Measurements from ENCODE around the gene PCDHA4. TPM values are rescaled to one million over a fixed set of nuclear protein-coding genes. Genes with fewer than 3 reads are reported as not detected.

Gene PCDHA4
- 0.32 and 0.89 TPM in 2 replicates for total RNA-seq

GRCh38 chr5:140806834-140807775 lies at the start of gene PCDHA4:
Gene PCDHA4 (plus strand): TSS chr5:140807068.

GRCh38 chr5:140785905-140786686 lies 20.8 kb upstream of the PCDHA4 start, which contains the start of gene PCDHA1:
Gene PCDHA1 (plus strand): TSS chr5:140786140.

GRCh38 chr5:140794595-140795258 lies 12.1 kb upstream of the PCDHA4 start, which contains the start of gene PCDHA2:
Gene PCDHA2 (plus strand): TSS chr5:140794852.

DNA sequence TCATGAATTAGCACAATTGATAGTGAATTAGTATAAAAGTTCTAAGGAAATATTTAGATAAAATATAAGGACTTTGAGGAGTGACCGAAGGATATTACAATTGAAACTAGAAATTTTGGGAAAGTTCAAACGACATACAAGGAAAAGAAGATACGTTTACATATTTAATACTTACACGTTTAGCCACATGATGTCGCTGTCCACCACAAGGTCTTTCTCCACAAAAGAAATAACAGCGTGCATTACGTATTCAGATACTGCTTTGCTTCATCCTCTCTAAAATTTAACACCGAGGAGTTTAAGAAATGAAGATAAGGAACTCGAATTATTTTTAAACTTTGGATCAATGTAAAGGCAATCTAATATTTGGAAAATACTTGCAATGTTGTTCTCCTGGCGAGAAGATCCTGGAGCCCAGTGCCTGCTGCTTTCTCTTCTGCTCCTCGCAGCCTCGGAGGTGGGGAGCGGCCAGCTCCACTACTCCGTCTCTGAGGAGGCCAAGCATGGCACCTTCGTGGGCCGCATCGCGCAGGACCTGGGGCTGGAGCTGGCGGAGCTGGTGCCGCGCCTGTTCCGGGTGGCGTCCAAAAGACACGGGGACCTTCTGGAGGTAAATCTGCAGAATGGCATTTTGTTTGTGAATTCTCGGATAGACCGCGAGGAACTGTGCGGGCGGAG lies 5.9 kb upstream of the PCDHA4 start, which contains the start of gene PCDHA3:
Gene PCDHA3 (plus strand): TSS at position 242 of the 678 bp plus-strand sequence.

DNA sequence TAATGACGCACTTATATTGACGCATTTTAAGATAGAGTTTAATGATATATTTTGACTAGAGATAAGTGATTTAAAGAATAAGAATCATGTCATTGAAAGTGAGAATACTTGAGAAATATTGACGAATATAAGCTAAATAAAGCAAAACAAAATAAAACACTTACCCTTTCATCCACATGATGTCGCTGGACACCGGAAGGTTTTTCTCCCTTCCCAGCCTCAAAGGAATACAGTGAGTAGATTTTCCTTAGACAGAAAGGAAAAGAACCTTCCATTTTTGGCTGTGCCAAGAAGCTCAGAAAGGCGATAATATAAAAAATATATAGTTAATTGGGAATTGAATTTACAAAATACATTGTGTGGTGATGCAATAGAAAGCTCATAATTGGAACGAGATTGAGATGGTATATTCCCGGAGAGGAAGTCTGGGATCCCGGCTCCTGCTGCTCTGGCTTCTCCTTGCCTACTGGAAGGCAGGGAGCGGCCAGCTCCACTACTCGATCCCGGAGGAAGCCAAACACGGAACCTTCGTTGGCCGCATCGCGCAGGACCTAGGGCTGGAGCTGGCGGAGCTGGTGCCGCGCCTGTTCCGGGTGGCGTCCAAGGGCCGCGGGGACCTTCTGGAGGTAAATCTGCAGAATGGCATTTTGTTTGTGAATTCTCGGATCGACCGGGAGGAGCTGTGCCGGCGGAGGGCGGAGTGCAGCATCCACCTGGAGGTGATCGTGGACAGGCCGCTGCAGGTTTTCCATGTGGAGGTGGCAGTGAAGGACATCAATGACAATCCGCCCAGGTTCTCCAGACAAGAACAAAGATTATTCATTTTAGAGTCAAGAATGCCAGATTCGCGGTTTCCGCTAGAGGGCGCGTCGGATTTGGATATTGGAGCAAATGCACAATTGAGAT lies 14.8 kb downstream of the PCDHA4 start, which contains the start of gene PCDHA5:
Gene PCDHA5 (plus strand): TSS at position 239 of the 906 bp plus-strand sequence.

DNA sequence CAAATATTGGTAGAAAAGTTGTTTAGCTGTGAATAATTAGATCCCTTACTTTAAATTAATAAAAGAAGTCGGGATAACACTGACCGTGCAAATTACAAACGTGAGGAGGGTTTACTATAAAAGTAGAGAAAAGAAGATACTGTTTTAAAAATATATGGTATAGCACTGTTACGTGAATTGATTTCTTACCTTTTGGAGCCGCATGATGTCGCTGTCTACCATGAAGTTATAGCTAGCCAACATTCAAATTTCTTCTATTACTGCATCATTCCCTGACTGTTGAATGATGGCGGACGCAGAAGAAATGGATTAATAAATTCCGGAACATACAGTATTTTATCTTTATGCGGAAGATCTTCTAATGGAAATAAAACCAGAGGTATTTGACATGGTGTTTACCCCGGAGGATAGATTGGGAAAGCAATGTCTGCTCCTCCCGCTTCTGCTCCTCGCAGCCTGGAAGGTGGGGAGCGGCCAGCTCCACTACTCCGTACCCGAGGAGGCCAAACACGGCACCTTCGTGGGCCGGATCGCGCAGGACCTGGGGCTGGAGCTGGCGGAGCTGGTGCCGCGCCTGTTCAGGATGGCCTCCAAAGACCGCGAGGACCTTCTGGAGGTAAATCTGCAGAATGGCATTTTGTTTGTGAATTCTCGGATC lies 21.0 kb downstream of the PCDHA4 start, which contains the start of gene PCDHA6:
Gene PCDHA6 (plus strand): TSS at position 257 of the 658 bp plus-strand sequence. CDS start 132 bp downstream, at position 389.

DNA sequence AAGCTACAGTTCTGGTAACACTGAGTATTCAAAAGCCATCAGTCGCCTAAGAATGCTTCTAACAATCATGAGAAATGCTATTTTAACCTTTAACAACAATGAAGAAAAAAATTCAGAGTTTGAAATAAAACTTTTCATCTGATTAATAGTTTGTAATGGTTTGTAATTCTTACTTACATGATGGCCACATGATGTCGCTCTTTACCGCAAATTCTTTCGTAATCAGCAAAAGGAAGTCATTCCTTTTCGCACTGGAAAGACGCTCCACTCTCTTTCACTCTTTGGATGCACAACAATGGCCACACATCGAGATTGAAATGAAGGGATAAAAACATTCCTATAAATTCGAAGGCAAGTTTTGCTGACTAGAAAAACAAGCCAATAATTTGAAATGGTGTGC lies 27.1 kb downstream of the PCDHA4 start, which contains the start of gene PCDHA7:
Gene PCDHA7 (plus strand): TSS at position 277 of the 400 bp plus-strand sequence. CDS start 115 bp downstream, at position 392.

DNA sequence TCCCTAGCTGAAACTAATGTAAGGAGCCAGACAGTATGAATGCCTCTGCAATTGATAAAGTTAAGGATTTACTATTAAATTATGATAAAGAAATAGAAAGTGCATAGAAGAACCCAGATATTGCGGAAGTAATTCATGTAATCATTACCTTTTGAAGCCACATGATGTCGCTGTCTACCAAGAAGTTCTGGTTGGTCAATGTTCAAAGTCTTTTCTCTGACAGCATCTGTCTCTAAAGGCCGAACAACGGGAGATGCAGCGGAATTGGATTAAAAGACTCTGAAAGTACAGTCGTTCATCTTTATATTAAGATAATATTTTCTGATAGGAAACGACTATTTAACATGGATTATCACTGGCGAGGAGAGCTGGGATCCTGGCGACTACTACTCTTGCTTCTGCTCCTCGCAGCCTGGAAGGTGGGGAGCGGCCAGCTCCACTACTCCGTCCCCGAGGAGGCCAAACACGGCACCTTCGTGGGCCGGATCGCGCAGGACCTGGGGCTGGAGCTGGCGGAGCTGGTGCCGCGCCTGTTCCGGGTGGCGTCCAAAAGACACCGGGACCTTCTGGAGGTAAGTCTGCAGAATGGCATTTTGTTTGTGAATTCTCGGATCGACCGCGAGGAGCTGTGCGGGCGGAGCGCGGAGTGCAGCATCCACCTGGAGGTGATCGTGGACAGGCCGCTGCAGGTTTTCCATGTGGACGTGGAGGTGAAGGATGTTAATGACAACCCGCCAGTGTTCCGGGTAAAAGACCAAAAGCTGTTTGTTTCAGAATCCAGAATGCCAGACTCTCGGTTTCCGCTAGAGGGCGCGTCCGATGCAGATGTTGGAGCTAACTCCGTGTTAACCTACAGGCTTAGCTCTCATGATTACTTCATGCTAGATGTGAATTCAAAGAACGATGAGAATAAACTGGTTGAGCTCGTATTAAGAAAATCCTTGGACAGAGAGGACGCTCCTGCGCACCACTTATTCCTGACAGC lies 34.4 kb downstream of the PCDHA4 start, which contains the start of gene PCDHA8:
Gene PCDHA8 (plus strand): TSS at position 210 of the 985 bp plus-strand sequence. CDS start 135 bp downstream, at position 345.

GRCh38 chr5:140848139-140849102 lies 41.6 kb downstream of the PCDHA4 start, which contains the start of gene PCDHA9:
Gene PCDHA9 (plus strand): TSS chr5:140848382. CDS start chr5:140848496, 114 bp downstream.

GRCh38 chr5:140855772-140856674 lies 49.2 kb downstream of the PCDHA4 start, which contains the start of gene PCDHA10:
Gene PCDHA10 (plus strand): TSS chr5:140855897. CDS start chr5:140856049, 152 bp downstream.

Other genes with a start within 250 kb of the PCDHA4 start
- gene SRA1, start 249.6 kb upstream of the PCDHA4 start, total RNA-seq, result 37.7 and 40.6 TPM in 2 replicates
- 19.2 and 24.1 TPM in 2 replicates for gene APBB3, start 242.5 kb upstream of the PCDHA4 start, total RNA-seq
- 13.1 and 35.8 TPM in 2 replicates for gene SLC35A4, start 242.2 kb upstream of the PCDHA4 start, total RNA-seq
- gene CD14, start 173.9 kb upstream of the PCDHA4 start, total RNA-seq, result 0.55 and 0.59 TPM in 2 replicates
- gene TMCO6, start 167.6 kb upstream of the PCDHA4 start, total RNA-seq, result 3.6 and 5.8 TPM in 2 replicates
- 12.5 and 38.0 TPM in 2 replicates for gene NDUFA2, start 159.4 kb upstream of the PCDHA4 start, total RNA-seq
- 81.7 and 91.5 TPM in 2 replicates for gene IK, start 159.2 kb upstream of the PCDHA4 start, total RNA-seq
- gene WDR55, start 142.2 kb upstream of the PCDHA4 start, total RNA-seq, result 19.3 and 26.9 TPM in 2 replicates
- 0.18 and 0.30 TPM in 2 replicates for gene DND1, start 133.5 kb upstream of the PCDHA4 start, total RNA-seq
- 60.3 and 81.0 TPM in 2 replicates for gene HARS1, start 115.7 kb upstream of the PCDHA4 start, total RNA-seq
- gene HARS2, start 115.6 kb upstream of the PCDHA4 start, total RNA-seq, result 28.2 and 34.6 TPM in 2 replicates
- gene ZMAT2, start 106.6 kb upstream of the PCDHA4 start, total RNA-seq, result 50.9 and 65.3 TPM in 2 replicates
- under 0.01 and 0.09 TPM in 2 replicates for gene PCDHA1, start 20.9 kb upstream of the PCDHA4 start, total RNA-seq
- 0.05 TPM in 1 of 2 replicates, not detected in the other for gene PCDHA2, start 12.2 kb upstream of the PCDHA4 start, total RNA-seq
- gene PCDHA3, start 6.0 kb upstream of the PCDHA4 start, total RNA-seq, result 0.23 and 0.59 TPM in 2 replicates
- gene PCDHA5, start 14.5 kb downstream of the PCDHA4 start, total RNA-seq, result under 0.01 and 0.05 TPM in 2 replicates
- 0.60 and 0.89 TPM in 2 replicates for gene PCDHA6, start 20.9 kb downstream of the PCDHA4 start, total RNA-seq
- 0.74 and 2.4 TPM in 2 replicates for gene PCDHA7, start 27.2 kb downstream of the PCDHA4 start, total RNA-seq
- gene PCDHA8, start 34.1 kb downstream of the PCDHA4 start, total RNA-seq, result under 0.01 and 0.23 TPM in 2 replicates
- under 0.01 and 0.09 TPM in 2 replicates for gene PCDHA9, start 41.3 kb downstream of the PCDHA4 start, total RNA-seq
- 0.23 and 0.59 TPM in 2 replicates for gene PCDHA10, start 48.8 kb downstream of the PCDHA4 start, total RNA-seq
- gene PCDHA11, start 61.9 kb downstream of the PCDHA4 start, total RNA-seq, result 0.18 and 0.30 TPM in 2 replicates
- 0.18 and 0.59 TPM in 2 replicates for gene PCDHA12, start 68.2 kb downstream of the PCDHA4 start, total RNA-seq
- 0.09 TPM in 1 of 2 replicates, not detected in the other for gene PCDHA13, start 75.1 kb downstream of the PCDHA4 start, total RNA-seq
- gene PCDHAC1, start 119.2 kb downstream of the PCDHA4 start, total RNA-seq, result 0.09 and 0.30 TPM in 2 replicates
- 0.30 and 0.32 TPM in 2 replicates for gene PCDHAC2, start 159.4 kb downstream of the PCDHA4 start, total RNA-seq
- not detected in 2 replicates for gene PCDHB1, start 244.3 kb downstream of the PCDHA4 start, total RNA-seq

Measured in smooth muscle cell of the umbilical artery (primary cell).